Stimulated activated CD4-positive, alpha-beta T cell treated with anti-CD3 and anti-CD28 coated beads, Interleukin-12 subunit alpha, Interleukin-12 subunit beta, amount 100 ng/mL, for 4 hours (primary cell): ENCODE data around the gene GATAD2A.
A peak's percentile ranks its signal among the peaks of the same experiment; 100 is the strongest.
"Not testable (repeated sequence)": the region's sequence is repeated elsewhere in the genome, so short reads cannot be mapped to it uniquely, and the experiment has no call there.

Experiments used
- DNase-seq: peaks from one replicate; pipeline ENCODE4 v3.0.0-alpha.2; 2020

GATAD2A gene

DNA sequence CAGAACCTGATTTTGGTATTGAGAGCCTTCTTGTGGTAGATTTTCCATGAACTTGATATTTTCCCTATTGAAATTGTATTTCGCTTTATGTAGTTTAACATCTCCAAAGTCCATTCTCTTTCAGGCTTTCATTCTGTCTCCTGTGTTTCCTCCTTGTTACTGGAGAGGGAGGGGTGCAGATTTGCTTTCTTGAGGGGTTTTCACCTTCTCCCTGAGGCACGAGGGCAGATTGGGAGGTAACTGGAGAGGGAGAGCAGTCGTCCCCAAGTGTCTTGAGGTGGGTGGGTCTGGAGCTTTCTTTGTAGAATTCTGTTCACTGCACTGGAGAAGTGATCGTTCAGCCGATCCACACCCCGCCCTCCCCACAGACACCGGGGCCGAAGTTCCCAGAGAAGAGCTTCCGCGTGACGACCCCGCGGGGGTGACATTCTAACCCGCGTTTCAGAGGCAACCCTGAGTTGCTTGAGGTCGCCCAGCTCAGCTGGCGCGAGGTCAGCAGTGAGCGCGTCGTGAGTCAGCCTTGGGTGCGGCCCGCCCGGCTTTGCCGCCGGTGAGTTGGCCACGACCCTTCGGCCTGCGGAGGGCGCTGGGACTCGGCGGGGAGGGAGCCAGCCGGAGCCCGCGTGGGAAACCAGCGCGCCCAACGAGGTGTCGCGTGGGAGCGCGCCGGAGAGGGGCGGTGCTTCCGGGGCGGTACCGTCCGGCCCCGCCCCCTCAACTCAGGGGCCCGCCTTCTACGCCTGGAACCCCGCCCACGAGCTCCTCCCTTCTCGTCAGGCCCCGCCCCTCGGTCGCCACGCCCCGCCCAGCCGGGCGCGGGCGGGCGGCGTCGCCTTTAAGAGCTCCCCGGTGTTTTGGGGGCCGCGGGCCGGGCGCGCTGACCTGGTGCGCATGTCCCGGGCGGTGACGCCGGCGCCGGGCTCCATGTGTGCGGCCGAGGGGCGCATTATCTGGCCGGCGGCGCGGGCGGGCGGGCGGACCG is at the start of gene GATAD2A:
Gene GATAD2A (plus strand): TSS at position 797 of the 982 bp plus-strand sequence. CDS start 59,671 bp downstream, outside the sequence.
- DNase-seq = peak; percentile 92

- no peak for DNase-seq
Observed at GRCh38 chr19:19356500-19356899, 49.0 kb upstream of the GATAD2A start.

DNA sequence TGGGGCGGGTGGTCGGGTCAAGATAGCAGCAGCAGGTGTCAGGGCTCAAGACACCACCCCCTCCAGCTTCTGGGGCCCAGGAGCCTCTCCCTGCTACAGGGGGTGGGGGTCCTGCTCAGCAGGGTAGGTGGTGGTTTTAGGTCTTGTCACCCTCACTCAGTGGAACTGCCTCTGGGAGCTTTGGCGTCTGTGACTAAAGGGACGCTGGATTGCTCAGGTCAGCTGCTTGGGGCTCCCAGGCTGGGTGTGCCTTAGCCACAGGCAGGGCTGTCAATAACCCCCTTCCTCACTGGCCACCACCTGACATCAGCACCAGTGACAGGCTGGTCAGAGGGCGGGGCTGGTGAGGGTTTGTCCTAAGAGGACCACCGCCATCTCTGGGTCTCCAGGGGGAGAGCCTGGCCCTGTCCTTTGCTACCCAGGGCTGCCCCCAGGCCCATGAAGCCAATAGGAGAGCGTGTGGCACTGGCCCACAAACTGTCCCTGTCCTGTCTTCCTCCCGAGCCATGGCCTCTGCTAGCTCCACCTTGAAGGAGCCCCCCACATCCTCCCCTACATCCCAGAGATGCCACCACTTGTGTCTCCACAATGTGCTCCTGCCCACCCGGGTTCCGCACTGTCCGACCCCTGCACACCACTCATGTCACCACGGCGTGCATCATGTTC is 48.4 kb upstream of the GATAD2A start:
- DNase-seq = no peak

DNA sequence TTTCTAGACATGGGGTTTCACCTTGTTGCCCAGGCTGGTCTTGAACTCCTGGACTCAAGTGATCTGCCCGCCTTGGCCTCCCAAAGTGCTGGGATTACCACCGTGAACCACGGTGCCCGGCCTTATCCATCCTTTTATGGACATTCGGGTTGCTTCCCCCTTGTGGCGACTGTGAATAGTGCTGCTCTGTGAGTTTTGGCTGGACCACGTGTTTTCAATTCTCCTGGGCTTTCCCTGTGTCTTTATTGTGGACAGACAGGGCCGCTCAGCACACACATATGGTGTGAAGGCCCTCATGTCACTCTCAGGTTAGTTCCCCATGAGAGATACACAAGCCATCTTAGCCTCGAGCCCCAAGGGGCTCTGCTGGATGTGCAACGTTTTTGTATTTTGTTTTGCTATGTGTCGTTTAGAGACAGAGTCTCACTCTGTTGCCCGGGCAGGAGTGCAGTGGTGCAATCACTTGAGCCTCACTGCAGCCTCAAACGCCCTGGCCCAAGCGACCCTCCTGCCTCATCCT is 44.3 kb upstream of the GATAD2A start:
- DNase-seq = peak; percentile 64

- DNase-seq = no peak
Observed at GRCh38 chr19:19362075-19362474, 43.4 kb upstream of the GATAD2A start.

- DNase-seq = peak; percentile 57
Observed at GRCh38 chr19:19366434-19367396, 38.8 kb upstream of the GATAD2A start.

GRCh38 chr19:19368087-19368486 is 37.4 kb upstream of the GATAD2A start:
- DNase-seq = no peak

DNA sequence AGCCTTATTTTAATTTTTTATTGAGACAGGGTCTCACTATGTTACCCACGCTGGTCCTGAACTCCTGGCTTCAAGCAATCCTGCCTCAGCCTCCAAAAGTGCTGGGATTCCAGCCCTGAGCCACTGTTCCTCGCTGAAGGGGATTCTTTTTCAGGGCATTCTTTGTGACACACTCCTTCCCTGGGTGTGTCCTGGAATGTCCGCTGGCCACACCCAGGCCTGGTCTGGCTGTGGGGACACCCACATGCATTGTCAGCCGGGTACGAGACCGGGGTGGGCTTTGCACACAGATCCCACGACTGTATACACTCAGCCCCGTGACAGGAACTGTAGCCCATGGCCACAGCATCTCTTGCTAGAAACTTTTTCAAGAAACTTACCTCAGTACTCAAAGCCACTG is 34.4 kb upstream of the GATAD2A start:
- DNase-seq = no peak

GRCh38 chr19:19372656-19373416 is 32.6 kb upstream of the GATAD2A start:
- DNase-seq = no peak

GRCh38 chr19:19379527-19379926 is 25.9 kb upstream of the GATAD2A start:
- DNase-seq = no peak

GRCh38 chr19:19380316-19380715 is 25.2 kb upstream of the GATAD2A start:
- DNase-seq = not testable (repeated sequence)

DNA sequence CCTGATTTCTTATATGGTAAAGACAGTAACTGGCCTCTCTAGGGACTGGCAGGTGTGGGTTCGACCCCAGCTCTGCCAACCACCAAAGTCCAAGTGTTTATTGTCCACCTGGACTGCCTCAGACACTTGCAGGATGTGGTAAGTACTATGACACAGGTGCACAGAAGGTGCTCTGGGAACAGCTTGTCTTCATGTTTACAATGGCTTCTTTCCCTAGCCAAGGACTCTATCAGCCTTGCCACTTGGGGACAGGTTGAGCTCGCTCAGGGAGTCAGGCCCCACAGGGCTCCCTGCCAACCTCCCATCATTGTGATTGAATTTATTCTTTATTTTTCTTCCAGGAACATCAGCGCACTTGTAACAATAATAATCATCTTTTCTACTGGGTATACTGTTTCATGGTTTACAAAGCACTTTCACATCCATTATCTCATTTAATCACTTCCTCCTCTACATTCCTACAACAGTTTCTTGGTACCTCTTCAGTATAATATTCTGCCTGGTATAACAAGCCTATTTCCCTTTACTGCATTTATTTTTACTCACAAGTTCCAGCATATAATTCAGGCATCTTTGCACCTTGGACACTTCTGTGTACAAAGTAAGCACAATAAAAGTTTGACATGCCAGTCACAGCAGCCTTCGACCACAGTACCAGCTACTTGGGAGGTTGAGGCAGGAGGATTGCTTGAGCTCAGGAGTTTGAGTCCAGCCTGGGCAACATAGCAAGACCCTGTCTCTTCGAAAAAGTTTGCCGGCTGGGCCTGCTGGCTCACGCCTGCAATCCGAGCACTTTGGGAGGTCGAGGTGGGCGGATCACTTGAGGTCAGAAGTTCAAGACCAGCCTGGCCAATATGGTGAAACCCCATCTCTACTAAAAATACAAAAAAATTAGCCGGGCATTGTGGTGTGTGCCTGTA is 24.2 kb upstream of the GATAD2A start:
- DNase-seq = no peak

GRCh38 chr19:19382118-19382517 is 23.4 kb upstream of the GATAD2A start:
- DNase-seq = no peak

DNA sequence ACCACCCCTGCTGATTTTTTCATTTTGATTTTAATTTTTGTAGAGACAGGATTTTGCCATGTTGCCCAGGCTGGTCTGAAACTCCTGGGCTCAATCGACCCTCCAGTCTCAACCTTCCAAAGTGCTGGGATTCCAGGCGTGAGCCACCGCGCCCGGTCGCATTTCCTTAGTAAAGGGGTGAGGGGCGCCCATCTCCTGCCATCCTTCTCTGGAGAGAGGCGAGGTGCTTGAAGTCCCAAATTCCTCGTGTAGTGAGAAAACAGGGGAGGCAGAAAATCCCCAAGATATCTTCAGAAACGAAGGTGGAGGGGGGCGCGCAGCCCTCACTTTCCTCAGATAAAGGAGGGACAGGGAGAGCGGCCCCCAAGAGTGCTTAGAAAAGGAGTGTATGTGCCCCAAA is 21.0 kb upstream of the GATAD2A start:
- no peak for DNase-seq

DNA sequence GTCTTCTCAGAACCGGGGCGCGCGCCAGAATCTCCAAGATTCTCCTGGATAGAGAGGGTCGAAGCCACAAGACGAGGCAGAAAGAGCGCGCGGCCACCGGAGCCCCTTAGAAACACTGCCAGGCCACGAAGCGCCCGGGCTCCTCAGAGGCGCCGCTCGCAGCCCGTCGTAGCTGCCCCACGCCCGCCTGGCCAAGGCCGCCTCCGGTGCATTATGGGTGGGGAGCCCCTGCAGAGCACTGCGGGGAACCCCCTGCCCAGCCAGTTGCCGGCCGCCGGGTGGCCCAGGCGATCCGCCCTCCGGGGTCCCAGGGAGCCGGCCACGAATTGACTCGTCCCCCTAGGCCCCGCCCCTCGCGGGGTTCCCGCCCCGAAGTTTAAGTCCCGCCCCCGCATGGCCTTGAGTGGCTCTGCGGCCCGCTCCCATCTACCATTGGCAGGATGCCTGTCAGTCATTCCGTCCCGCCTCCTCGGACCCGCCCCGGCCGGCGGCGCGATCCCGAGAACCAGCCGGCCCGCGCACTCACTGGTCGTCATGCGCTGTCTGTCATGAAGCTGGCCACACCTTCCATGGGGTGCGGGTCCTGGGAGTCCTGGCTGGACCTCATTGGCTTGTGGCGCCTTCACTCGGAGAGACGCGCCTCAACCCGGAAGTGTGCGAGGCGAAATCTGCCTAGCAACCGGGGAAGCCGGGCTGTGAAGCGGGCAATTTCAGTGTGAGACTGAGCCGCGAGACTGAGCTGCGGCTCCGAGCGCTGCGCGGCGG is 20.2 kb upstream of the GATAD2A start:
- DNase-seq = peak; percentile 99

- DNase-seq = peak; percentile 51
Observed at GRCh38 chr19:19385896-19386869, 19.3 kb upstream of the GATAD2A start.

- DNase-seq = no peak
Observed at GRCh38 chr19:19387108-19387507, 18.4 kb upstream of the GATAD2A start.
